GM12892 (cell line): Measurements from ENCODE around the gene AMZ1.

Experiments
- POLR2A ChIP-seq: IDR thresholded peaks from 2 replicates; pipeline ENCODE4 v1.6.1; 2011; ENCODE audit warnings: low read depth, low read length, control low read depth
- POLR2AphosphoS5 ChIP-seq: IDR thresholded peaks from 2 replicates; pipeline ENCODE4 v1.6.1; 2011; ENCODE audit warnings: low read depth, low read length, control low read depth

GRCh38 chr7:2723138-2723850 is 35.3 kb downstream of the AMZ1 start:
- TF ChIP-seq POLR2A = no peak
- TF ChIP-seq POLR2AphosphoS5 = no peak
